Measurements from ENCODE around the gene SLC38A7.
A peak's percentile ranks its signal among the peaks of the same experiment; 100 is the strongest.
"Not testable (repeated sequence)": the region's sequence is repeated elsewhere in the genome, so short reads cannot be mapped to it uniquely, and the experiment has no call there.

Gene SLC38A7

GRCh38 chr16:58670177-58670576 is 14.4 kb downstream of the SLC38A7 start:
- no peak for TF ChIP-seq CTCF (IDR thresholded peaks at IDR 0.05; ENCODE audit: unreplicated experiment in 3 of 3)
- Mint-ChIP-seq H3K4me3 (no peak overlapping the region), H3K27ac (no peak overlapping the region), H3K9me3 (no peaks in the 10 kb centered on the region), H3K27me3 (ENCODE audit: low read depth) (no peaks in the 10 kb centered on the region), H3K36me3 (ENCODE audit: low read depth) (peaks cover 31% of the 10 kb centered on the region), H3K4me1 (no peaks in the 10 kb centered on the region)

GRCh38 chr16:58665200-58665599 is 19.4 kb downstream of the SLC38A7 start:
- Mint-ChIP-seq H3K4me1 (no peaks in the 10 kb centered on the region), H3K36me3 (ENCODE audit: low read depth) (peaks cover 17% of the 10 kb centered on the region), H3K4me3 (no peak overlapping the region), H3K27ac (no peak overlapping the region), H3K27me3 (ENCODE audit: low read depth) (no peaks in the 10 kb centered on the region), H3K9me3 (no peaks in the 10 kb centered on the region)
- no peak for TF ChIP-seq CTCF (IDR thresholded peaks at IDR 0.05; ENCODE audit: unreplicated experiment in 3 of 3)

- Mint-ChIP-seq H3K36me3 (ENCODE audit: low read depth) (peaks cover under 1% of the 10 kb centered on the region), H3K9me3 (no peaks in the 10 kb centered on the region), H3K4me3 (no peak overlapping the region), H3K27me3 (ENCODE audit: low read depth) (peaks cover 3% of the 10 kb centered on the region), H3K4me1 (no peaks in the 10 kb centered on the region), H3K27ac (no peak overlapping the region)
- peak; percentile 65 to 72 (median 69) for TF ChIP-seq CTCF (IDR thresholded peaks at IDR 0.05; ENCODE audit: unreplicated experiment in 3 of 3)
These were observed 23.3 kb downstream of the SLC38A7 start for GRCh38 chr16:58661199-58661830.

- not testable (repeated sequence) for H3K27ac Mint-ChIP-seq; H3K4me3 Mint-ChIP-seq; H3K9me3 Mint-ChIP-seq; H3K4me1 Mint-ChIP-seq; H3K27me3 Mint-ChIP-seq (ENCODE audit: low read depth); H3K36me3 Mint-ChIP-seq (ENCODE audit: low read depth)
These were observed 24.7 kb downstream of the SLC38A7 start for GRCh38 chr16:58659911-58660310.

- Mint-ChIP-seq H3K9me3 (no peaks in the 10 kb centered on the region), H3K36me3 (ENCODE audit: low read depth) (no peaks in the 10 kb centered on the region), H3K4me3 (no peak overlapping the region), H3K27me3 (ENCODE audit: low read depth) (peaks cover 4% of the 10 kb centered on the region), H3K27ac (no peak overlapping the region), H3K4me1 (no peaks in the 10 kb centered on the region)
- TF ChIP-seq CTCF (IDR thresholded peaks at IDR 0.05; ENCODE audit: unreplicated experiment in 3 of 3) = no peak
These were observed 25.8 kb downstream of the SLC38A7 start for GRCh38 chr16:58658796-58659211.

GRCh38 chr16:58656899-58657298 is 27.7 kb downstream of the SLC38A7 start:
- Mint-ChIP-seq H3K4me3 (no peak overlapping the region), H3K36me3 (ENCODE audit: low read depth) (no peaks in the 10 kb centered on the region), H3K9me3 (no peaks in the 10 kb centered on the region), H3K4me1 (no peaks in the 10 kb centered on the region), H3K27ac (no peak overlapping the region), H3K27me3 (ENCODE audit: low read depth) (peaks cover 4% of the 10 kb centered on the region)
- TF ChIP-seq CTCF (IDR thresholded peaks at IDR 0.05; ENCODE audit: unreplicated experiment in 3 of 3) = no peak

All from nephron (organoid).